ENCODE data around the gene PALD1. TPM values are rescaled to one million over a fixed set of nuclear protein-coding genes. Genes with fewer than 3 reads are reported as not detected.

Gene PALD1
- total RNA-seq, 3 donors from 2014 or later (not counting 1 experiment from before 2014, with no cell fraction given), result 0.21 TPM; not detected in 2

DNA sequence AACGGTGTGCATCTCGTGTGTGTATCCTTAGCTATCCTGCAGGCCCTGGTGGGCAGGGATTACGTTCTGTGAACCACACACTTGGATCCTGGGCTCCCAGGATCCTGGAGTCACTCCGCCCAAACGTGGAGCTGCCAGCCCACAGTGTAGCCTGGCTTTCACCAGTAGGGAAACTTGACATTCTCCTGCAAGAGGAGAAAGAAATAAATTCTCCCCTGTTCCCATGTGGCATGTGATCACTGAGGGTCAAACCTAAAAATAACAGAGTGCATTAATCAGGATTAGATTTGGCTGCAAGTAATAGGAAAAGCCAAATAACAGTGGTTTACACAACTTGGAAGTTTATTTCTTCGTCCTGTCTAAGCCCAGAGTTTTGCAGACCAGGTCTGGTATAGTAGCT, 32.3 kb downstream of the PALD1 start:
- TF ChIP-seq, protein P1, sequence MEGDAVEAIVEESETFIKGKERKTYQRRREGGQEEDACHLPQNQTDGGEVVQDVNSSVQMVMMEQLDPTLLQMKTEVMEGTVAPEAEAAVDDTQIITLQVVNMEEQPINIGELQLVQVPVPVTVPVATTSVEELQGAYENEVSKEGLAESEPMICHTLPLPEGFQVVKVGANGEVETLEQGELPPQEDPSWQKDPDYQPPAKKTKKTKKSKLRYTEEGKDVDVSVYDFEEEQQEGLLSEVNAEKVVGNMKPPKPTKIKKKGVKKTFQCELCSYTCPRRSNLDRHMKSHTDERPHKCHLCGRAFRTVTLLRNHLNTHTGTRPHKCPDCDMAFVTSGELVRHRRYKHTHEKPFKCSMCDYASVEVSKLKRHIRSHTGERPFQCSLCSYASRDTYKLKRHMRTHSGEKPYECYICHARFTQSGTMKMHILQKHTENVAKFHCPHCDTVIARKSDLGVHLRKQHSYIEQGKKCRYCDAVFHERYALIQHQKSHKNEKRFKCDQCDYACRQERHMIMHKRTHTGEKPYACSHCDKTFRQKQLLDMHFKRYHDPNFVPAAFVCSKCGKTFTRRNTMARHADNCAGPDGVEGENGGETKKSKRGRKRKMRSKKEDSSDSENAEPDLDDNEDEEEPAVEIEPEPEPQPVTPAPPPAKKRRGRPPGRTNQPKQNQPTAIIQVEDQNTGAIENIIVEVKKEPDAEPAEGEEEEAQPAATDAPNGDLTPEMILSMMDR (IDR thresholded peaks at IDR 0.05), result no peak
- no peaks in the 10 kb centered on the region for H3K36me3 Mint-ChIP-seq
- intact Hi-C loops (cut with micrococcal nuclease), result no loop called here
- Histone ChIP-seq H3K36me3 (ENCODE audit: control insufficient read depth, insufficient read depth, low read length) (no peaks in the 10 kb centered on the region), H3K4me1 (ENCODE audit: control insufficient read depth, insufficient read depth, low read length) (peaks cover 15% of the 10 kb centered on the region), H3K27me3 (ENCODE audit: control insufficient read depth, insufficient read depth, low read length) (no peaks in the 10 kb centered on the region), H3K27ac (ENCODE audit: low read length) (no peak overlapping the region), H3K4me3 (ENCODE audit: low read length) (no peak overlapping the region), H3K9me3 (ENCODE audit: control insufficient read depth, insufficient read depth, low read length) (no peaks in the 10 kb centered on the region)
- ATAC-seq, result no peak
- no peak for DNase-seq
- no peaks in the 10 kb centered on the region for H3K27me3 Mint-ChIP-seq (ENCODE audit: low read depth in 2 of 2)
- H3K4me1 Mint-ChIP-seq, result peaks cover 0 to 6% of the 10 kb centered on the region in 2 donors
- H3K9me3 Mint-ChIP-seq, result no peaks in the 10 kb centered on the region
- no peak overlapping the region for H3K4me3 Mint-ChIP-seq
- WGBS (ENCODE audit: insufficient coverage), result 88% methylated on average over 6 of the region's 6 CpGs
- H3K27ac Mint-ChIP-seq, result no peak overlapping the region

DNA sequence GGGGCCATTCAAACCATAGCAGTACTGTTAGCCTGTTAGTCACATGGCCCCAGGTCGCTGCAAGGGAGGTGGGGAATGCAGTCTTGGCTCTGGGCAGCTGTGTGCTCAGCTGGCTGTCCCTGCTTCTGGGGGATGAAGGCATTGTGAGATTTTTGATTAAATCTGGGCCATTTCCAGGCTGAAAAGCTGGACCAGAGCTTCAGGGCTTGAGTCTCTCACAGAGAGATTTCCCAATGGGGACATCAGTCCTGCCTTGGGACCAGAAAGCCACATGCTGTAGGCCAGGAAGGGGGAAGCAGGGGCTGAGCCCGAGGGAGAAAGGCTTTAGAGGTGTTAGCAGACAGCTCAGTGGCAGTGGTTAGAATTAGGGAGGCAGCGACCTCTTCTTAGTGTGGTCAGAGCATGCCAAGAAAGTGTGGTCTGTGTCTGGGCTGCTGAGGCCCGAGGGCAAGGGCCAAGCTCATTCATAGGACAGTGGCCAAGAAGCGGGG, 33.6 kb downstream of the PALD1 start:
- peaks cover 15% of the 10 kb centered on the region for H3K4me1 ChIP-seq (ENCODE audit: control insufficient read depth, insufficient read depth, low read length)
- TF ChIP-seq, protein P1 (IDR thresholded peaks at IDR 0.05), result no peak
- Mint-ChIP-seq H3K27me3 (ENCODE audit: low read depth in 2 of 2) (no peaks in the 10 kb centered on the region), H3K4me1 (peaks cover 0 to 6% of the 10 kb centered on the region in 2 donors), H3K27ac (no peak overlapping the region), H3K9me3 (no peaks in the 10 kb centered on the region), H3K4me3 (no peak overlapping the region), H3K36me3 (no peaks in the 10 kb centered on the region)
- intact Hi-C loops (cut with micrococcal nuclease), result no loop called here
- H3K36me3 ChIP-seq (ENCODE audit: control insufficient read depth, insufficient read depth, low read length), result no peaks in the 10 kb centered on the region
- no peak for DNase-seq
- no peak overlapping the region for H3K27ac ChIP-seq (ENCODE audit: low read length)
- H3K4me3 ChIP-seq (ENCODE audit: low read length), result no peak overlapping the region
- H3K27me3 ChIP-seq (ENCODE audit: control insufficient read depth, insufficient read depth, low read length), result no peaks in the 10 kb centered on the region
- 53% methylated on average over 5 of the region's 5 CpGs for WGBS (ENCODE audit: insufficient coverage)
- H3K9me3 ChIP-seq (ENCODE audit: control insufficient read depth, insufficient read depth, low read length), result no peaks in the 10 kb centered on the region
- ATAC-seq, result no peak

DNA sequence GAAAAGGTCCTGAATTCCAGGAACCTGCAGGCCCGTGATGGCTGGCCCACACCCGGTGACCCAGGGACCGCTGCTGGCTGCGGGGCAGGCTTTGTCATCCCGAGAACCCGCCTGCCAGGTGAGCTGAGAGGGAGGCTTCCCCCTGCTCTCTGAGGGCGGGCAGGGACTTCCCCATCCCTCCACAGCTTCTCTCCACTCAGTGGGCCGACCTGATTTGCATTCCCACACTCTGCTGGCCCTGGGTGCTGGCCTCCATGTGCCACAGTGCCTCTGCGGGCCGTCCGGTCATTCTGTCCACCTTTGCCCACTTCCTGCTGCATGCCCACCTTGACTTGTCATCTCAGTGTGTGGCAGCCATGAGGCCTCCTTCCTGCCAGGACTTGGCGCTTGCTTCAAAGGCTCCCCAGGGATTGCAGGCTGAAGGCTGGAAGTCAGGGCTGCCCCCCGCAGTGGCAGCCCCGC, 35.3 kb downstream of the PALD1 start:
- DNase-seq, result no peak
- H3K9me3 Mint-ChIP-seq, result no peaks in the 10 kb centered on the region
- TF ChIP-seq, protein P1 (IDR thresholded peaks at IDR 0.05), result no peak
- Histone ChIP-seq H3K9me3 (ENCODE audit: control insufficient read depth, insufficient read depth, low read length) (no peaks in the 10 kb centered on the region), H3K36me3 (ENCODE audit: control insufficient read depth, insufficient read depth, low read length) (no peaks in the 10 kb centered on the region), H3K4me1 (ENCODE audit: control insufficient read depth, insufficient read depth, low read length) (peaks cover 7% of the 10 kb centered on the region), H3K27me3 (ENCODE audit: control insufficient read depth, insufficient read depth, low read length) (no peaks in the 10 kb centered on the region), H3K4me3 (ENCODE audit: low read length) (no peak overlapping the region), H3K27ac (ENCODE audit: low read length) (no peak overlapping the region)
- no peak overlapping the region for H3K4me3 Mint-ChIP-seq
- WGBS (ENCODE audit: insufficient coverage), result 48% methylated on average over 12 of the region's 14 CpGs
- H3K27me3 Mint-ChIP-seq (ENCODE audit: low read depth in 2 of 2), result no peaks in the 10 kb centered on the region
- peaks cover 0 to 6% of the 10 kb centered on the region in 2 donors for H3K4me1 Mint-ChIP-seq
- H3K36me3 Mint-ChIP-seq, result no peaks in the 10 kb centered on the region
- ATAC-seq, result no peak
- intact Hi-C loops (cut with micrococcal nuclease), result no loop called here
- H3K27ac Mint-ChIP-seq, result no peak overlapping the region

DNA sequence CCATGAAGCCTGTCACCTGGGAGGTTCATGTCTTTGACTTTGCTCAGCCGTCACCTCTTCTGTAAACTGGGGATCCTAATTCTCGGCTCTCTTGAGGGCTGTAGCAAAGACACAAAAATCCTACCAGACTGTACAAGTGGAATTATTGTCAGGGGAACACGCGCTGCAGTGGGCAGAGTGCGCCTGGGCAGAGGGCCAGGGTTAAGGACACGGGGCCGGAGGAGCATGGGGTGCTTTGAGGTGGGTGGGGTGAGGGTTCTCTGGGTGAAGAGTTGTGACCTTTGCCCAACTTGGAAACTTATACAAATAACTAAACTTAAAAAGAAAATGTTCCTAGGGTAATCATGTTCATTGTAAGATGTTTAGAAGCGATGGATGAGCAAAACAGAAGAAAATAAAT, 36.0 kb downstream of the PALD1 start:
- H3K4me1 Mint-ChIP-seq, result peaks cover 0 to 6% of the 10 kb centered on the region in 2 donors
- Histone ChIP-seq H3K27ac (ENCODE audit: low read length) (no peak overlapping the region), H3K4me3 (ENCODE audit: low read length) (no peak overlapping the region), H3K9me3 (ENCODE audit: control insufficient read depth, insufficient read depth, low read length) (no peaks in the 10 kb centered on the region), H3K27me3 (ENCODE audit: control insufficient read depth, insufficient read depth, low read length) (no peaks in the 10 kb centered on the region), H3K4me1 (ENCODE audit: control insufficient read depth, insufficient read depth, low read length) (peaks cover 5% of the 10 kb centered on the region), H3K36me3 (ENCODE audit: control insufficient read depth, insufficient read depth, low read length) (no peaks in the 10 kb centered on the region)
- DNase-seq (no peak), ATAC-seq (no peak)
- H3K9me3 Mint-ChIP-seq, result no peaks in the 10 kb centered on the region
- H3K4me3 Mint-ChIP-seq, result no peak overlapping the region
- 92% methylated on average over 7 of the region's 8 CpGs for WGBS (ENCODE audit: insufficient coverage)
- intact Hi-C loops (cut with micrococcal nuclease), result no loop called here
- TF ChIP-seq, protein P1 (IDR thresholded peaks at IDR 0.05), result no peak
- no peaks in the 10 kb centered on the region for H3K27me3 Mint-ChIP-seq (ENCODE audit: low read depth in 2 of 2)
- no peaks in the 10 kb centered on the region for H3K36me3 Mint-ChIP-seq
- H3K27ac Mint-ChIP-seq, result no peak overlapping the region

Data from natural killer cell (primary cell).